Hippocampal formation (tissue), 2 donors: Measurements from ENCODE around the gene UBE2QL1.

Experiments used
- DNase-seq, 2 donors: peaks; one replicate each; lab custom pipeline; 2025; lab: John Stamatoyannopoulos, UW

The UBE2QL1 gene

DNA sequence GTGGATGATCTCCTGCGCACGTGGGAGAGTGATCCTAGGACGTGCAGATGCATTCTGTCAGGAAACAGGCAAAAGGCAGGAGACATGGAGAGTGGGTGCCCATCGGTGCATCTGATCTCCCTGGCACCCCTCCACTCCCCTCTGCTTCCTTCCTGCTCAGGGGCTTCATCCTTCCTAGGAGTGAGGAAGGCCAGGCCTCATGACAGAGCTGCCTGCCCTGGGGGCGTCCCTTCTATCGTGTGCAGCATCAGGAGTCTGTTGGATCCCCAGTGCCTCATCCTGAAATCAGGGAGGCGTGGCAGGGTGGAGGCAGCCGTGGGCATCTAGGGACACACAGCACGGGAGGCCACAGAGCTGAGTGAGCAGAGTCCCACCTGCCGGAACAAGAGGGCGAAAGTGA is 30.1 kb downstream of the UBE2QL1 start:
- no peak for DNase-seq

DNA sequence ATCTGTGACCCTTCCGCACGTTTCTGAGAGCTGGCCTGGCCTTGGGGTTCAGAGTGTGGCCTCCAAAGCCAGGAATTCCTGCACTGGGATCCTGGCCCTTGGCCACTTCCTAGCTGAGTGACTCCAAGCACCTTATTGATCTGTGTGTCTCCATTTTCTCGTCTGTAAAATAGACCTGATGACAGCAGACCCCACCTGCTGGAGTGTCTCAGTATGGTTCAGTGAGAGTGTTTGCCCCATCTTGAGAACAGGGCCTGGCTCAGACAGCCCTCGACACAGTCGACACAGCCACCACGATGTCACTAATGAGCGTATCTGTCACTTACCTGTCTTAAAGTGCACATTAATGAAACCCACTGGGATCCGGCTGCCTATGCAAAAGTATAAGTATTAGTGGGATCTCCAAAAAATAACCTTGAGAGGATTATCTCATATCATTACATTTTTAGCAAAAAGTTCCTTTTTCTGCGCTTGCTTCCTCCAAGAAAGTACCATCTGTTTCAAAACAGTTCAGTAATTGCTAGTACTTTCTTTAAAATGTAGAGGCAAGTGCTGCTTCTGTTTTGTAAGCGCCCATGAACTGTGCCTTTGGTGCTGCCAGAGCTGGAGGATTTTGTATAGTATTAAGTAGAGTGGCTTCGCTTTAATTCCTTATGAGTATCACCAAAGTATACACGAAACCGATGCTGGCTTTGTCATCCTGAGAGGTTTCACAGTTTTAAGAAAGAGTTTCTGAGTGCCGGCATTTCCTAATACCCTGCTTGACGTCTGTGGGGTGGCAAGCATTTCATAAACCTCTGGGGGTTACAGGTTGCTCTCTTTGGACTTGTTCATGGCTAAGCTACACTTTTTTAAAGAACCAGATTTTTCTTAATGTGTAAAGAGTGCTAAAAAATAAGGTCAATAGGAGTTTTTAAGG is 31.7 kb downstream of the UBE2QL1 start:
- peak in 1 of 2 donors; percentile 13 for DNase-seq

DNA sequence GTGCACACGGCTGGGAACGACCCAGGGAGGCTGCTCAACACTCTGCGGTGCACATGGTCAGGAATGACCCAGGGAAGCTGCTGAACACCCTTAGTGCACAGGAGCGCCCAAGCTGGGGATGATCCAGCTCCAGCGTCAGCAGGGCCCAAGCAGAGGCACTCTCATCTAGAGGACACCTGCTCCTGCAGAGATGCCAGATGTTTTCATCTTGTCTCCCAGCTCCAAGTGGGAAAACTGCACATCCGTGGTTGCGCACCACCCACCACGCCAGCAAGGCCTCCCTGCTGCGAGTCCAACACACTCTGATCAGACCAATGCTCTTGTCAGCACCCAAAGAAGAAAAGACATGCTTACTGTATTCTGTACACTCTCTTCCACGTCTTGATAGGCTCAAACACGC is 34.1 kb downstream of the UBE2QL1 start:
- DNase-seq = no peak

DNA sequence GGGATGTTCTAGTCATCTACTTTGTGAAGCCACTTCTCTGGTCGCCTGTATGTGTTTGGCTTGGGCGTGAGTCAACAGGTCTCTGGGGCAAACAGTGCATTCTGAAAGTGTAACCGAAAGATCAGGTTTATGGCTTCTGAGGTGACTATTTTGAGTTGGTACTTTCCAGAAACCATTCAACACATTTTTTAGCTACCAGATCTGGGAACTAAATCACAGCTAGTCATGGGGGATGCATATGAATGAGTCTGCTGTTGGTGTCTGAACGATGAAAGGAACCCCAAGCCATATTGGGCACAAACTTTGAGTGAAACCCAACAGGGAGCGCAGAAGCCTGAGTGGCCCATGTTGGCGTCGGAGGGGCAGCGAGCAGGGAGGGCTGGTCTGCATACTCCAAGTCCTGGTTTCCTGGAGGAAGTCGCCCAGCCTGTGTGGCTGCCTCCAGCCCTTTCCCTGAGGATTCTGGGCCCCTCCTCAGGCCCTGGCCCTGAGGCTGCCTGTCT is 35.3 kb downstream of the UBE2QL1 start:
- DNase-seq = no peak

DNA sequence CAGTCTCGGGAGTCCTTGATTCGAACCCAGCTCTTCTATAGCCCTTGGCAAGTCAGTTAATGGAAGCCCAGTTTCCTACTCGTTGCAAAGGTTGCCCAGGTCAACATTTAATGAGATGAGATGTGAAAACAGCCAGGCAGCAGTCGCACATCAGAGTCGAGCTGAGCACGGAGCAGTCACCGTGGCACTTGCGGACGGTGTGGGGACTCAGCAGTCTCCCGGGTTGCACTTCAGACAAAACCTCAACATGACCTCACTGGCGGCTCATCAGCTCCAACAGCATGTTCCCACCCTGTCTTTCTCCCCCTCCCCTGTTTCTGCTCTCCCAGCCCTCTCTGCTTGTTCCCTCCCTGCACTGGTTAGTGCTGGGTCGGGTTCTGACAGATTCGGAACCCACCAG is 35.8 kb downstream of the UBE2QL1 start:
- DNase-seq = no peak

DNA sequence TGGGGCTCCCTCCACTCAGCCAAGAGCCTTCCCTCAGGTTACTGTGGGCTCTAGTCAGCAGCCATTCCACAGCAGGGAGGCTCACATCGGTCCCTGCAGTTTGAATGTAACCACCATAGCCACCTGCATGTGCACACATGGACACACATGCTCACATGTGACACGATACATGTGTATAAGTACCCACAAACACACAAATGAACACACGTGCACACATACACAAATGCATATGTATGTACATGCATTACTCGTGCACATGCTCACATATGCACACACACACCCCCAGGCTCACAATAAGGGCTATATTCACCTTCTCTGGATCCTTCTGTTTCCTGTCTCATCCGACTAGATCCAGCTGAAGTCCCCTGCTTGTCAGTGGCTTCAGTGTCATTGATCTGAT is 36.2 kb downstream of the UBE2QL1 start:
- no peak for DNase-seq

DNA sequence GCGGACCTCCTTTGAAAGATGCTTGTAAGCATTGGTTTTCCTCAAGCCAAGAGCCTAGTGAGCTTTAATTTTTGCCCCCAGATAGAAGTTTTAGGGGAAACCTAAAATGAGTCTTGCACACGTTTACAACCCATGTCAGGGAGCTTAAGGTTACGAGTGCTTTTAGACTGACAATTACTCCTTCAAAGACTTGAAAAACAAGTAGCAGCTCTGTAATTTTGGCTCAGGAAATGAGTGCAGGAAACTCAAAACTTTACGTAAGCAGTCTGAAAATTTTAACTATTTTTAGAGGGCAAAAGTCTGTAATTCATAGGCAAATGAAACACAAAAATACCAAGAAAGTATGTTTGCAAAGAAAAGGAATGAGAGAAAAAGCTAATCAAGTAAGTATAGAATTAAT is 36.8 kb downstream of the UBE2QL1 start:
- DNase-seq = no peak

DNA sequence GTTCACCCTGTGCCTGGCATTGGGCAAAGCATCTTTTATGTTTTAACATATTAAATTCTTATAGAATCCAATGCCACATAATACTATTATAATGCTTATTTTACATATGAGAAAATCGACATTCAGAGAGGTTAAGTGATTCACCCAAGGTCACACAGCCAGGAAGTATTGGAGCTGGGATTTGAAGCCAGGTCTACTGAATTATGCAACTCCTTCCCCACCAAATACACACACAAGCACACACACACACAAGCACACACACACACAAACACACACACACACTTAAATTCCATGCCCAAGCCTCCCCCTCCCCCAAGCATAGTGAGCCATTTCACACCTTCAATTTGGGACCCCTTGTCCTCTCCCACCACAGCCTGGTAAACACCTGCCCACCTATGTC is 37.4 kb downstream of the UBE2QL1 start:
- no peak for DNase-seq

DNA sequence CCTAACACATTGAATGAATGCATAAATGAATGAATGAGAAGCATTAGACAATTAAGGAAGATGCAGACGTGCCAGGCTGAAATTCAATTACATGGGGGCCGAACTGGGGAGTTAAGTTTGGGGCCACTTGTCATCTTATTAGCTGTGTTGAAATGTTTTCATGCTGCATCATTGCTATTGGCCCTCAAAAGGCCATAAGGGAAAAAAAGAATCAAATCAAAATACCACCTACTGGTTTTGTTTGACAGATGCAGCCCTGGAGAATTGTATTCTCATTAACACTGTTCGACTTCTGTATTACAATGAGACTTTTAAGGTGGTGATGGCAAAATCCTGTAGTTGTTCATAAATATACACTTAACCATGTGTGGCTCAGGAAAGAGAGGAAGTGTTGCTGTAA is 38.4 kb downstream of the UBE2QL1 start:
- DNase-seq = no peak

DNA sequence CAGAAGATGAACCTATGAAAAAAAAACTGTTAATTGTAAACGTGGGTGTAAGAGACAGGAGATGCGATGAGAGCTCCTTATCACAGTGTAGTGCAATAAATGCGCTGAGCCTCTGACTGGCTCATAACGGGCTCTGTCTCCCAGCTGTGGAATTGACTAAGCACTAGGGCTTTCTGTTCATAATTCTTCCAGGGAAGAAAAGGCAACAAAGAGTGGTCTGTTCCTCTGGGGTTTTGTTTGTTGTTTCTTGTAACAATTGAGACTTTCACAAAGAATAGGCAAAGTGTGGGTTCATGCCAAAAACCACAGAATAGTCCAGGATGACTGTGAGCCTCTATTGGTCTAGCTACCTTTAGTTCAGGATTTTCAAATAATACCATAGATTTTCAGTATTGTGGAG is 39.4 kb downstream of the UBE2QL1 start:
- peak; percentile 20 to 92 for DNase-seq

DNA sequence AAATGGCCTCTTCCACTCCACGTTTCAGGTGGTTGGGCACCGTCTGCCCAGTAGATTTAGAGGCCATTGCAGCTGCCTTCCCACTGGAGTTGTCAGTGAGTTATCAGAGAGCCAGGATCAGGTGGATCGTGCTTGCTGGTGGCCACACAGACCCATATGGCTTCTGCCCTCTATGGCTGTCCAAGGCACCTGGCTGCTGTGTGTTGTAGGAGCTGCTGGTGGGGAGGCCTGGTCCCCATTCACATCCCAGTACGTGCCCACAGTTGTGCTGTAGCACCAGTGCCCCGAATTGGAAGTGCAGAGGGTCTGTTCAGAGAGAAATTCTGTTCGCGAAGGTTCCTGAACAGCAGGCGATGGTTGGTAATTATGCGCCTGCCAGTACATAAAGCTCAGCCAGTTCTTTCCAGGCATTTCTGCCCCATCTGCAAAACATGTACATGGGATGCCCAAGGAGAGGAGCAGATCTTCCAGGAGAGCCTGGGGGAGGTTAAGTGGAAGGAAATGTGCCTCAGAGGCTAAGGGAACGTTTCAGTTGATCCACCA is 41.1 kb downstream of the UBE2QL1 start:
- DNase-seq = no peak

DNA sequence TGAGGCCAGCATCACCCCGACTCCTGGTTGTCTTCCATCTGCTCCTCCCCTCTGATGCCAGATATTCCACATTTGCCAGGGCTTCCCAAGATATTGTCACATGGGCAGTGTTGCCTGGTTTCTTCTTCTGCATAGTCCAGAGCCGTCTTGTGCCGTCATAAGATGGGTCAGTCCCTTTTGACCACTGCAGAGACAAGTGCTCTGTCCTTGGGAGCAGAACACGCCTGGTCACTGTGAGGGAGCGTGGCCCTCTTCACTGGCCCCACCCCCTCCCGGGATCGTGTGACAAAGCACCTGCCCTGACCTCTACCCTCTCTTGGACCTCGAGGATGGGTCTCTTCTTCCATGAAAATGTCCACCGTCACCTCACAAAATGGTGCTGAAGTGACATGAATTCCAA is 41.6 kb downstream of the UBE2QL1 start:
- no peak for DNase-seq

DNA sequence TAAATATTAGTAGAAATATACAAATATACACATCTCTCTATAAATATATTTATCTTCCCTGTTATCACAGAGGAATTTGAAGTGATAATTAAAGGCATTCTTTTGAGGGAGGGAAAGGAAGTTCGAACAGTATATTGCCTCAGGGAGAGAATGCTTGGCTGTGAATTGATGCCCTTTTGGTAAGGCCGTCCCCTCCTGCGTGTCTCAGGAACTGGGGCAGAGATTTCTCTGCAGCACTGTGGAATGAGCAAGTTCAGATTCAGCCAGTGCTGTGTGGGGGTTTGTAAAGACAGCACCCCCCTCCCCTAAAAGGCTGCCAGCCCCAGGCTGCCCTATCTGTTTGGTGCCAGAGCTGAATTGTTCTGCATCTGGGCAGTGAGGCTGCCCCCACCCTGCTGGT is 42.0 kb downstream of the UBE2QL1 start:
- DNase-seq = no peak

DNA sequence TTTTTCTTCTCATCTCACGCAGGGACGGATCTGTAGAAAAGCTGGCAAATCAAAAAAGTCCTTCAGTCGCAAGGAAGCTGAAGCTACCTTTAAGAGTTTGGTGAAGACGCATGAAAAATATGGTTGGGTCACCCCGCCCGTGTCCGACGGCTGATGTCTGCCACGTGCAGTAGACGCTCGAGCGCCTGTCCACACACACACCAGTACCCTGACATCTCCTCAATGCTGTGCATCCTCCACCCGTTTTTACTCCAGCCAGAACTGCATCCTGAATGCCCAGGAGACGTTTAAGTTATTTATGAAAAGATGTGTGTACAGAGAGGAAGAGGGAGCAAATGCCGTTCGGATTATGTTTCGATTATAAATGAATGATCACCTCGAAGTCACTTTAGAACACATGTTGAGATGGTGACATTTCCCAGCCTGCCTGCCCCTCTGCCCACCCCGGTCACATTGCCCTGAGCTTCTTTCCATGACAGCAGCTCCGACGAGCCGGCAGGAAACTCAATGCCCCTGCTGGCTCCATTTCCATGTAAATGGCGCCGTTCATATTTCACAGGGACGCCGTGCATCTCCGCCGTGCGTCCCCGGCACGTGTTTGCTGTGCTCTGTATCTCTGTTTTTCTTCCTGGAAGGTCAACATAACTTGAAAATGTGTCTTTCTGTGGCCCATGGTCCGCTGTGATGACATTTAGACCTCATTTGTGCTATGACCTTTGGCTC is 42.7 kb downstream of the UBE2QL1 start:
- no peak for DNase-seq

DNA sequence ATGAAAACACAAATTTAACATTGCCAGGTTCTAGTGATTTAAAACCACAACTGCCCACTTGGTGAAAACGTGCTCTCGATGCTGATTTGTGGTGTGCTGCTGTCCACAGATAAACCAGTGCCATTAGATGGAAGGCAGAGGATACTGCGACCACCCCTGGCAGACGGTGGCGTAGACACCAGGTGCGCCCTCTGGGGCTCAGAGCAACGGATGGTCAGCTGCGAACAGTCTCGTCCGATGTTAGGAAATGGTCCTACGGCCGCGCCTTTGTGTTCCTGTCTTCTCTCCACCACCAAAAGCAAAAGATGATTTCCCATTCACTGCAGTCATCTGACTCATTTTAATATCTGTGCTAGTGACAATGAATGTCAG is 43.2 kb downstream of the UBE2QL1 start:
- DNase-seq = no peak

DNA sequence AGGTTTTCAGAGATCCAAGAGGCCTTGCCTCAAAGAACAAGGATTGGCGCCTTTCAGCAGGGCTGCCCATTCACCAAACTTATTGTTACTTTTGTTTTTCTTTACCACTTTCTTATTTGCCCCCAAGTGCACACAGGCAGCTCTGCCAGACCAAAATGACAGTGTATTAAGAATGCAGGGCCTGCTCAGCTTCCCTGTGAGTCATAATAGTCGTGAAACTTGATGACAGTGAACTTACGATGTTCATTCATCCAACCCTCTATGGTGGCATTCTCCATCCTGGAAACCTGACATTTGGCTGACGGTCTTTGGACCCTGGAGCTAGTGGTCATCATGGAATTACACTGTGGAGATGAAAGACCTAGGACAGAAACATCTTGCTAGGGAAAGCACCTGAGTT is 44.3 kb downstream of the UBE2QL1 start:
- no peak for DNase-seq

DNA sequence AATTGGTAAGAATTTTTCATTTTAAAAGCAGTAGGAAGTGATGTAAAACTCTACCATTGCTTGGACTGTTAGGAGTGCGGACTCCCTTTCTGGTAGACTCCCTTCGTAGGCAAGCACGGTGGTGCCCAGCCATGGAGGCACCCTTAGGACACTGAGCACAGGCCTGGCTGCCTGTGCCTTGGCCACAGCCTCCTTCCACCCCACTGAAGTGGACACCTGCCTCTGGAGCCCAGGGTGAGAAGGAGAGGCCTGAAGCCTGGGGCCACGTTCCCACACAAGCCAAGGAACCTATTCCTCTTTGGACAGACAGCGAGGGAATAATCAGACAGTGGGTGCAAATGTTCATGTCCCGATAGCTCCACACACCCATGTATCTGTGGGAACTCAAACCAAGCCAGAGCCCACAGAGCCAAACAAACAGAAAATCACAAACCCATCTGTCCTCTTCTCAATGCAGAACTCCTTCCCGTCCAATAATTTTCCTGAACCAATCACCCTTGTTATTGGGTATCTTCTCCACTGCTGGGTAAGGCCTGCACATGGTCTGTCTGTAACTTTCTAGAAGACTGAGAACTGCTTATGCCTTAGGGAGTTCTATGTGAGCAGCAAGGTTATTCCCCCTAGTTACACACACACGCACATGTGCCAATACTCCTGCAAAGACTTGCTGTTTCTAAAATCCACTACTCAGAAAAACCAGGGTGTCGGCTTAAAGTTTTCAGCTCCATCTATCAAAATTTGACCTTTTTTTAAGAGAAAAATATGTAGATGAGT is 45.2 kb downstream of the UBE2QL1 start:
- DNase-seq = no peak

DNA sequence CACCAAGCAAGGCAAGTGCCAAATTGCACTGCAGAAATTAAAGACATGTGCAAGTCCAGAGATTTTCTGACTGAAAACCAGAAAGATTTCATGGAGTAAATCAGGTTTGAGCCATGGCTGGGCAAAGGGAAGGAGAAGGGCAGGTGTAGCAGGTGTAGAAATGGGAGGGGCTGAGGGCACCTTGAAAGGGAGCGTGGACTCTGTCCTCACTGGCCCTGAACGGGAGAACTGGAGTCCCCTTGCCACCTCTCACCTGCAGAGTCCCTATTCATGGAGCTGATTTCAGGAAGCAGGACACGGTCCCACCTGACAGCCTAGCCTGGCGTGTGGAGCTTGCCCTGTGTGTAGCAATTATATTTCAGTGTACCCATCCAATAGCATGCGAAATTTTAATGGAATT is 46.3 kb downstream of the UBE2QL1 start:
- DNase-seq = no peak

DNA sequence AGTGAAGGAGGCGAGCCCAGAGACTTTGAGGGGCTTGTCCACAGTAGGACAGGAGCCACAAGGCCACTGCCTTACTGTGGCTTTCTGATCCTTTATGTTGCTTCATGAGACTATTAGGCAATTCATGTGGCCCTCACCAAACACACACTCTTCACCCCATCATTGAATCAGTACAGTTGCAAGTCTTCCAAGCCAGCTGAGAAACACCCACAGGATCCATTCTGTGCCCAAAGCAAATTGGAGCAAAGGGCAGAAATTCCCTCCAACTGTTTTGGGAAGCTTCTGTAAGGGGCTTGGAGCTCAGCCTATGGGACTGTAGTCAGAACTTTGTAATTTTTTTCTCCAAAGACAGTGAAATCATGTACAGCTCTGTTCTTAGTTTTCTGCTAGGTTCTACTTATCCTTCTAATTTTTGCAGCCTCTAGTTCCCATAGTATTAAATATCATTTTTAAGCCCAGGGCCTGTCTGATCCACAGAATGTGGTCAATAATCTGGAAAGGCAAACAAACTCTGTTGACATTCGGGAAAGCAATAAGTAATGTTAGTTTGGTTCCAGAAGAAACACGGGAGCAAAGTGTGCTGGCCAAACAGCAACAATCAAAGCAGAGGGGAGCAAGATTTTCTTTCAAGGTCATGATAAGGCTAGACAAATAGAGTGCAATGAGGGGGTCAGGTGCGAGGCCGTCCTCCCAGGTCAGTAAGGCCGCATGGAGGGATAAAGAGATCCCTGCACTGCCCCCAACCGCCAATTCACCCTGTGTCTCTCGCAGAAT is 47.0 kb downstream of the UBE2QL1 start:
- DNase-seq = no peak

DNA sequence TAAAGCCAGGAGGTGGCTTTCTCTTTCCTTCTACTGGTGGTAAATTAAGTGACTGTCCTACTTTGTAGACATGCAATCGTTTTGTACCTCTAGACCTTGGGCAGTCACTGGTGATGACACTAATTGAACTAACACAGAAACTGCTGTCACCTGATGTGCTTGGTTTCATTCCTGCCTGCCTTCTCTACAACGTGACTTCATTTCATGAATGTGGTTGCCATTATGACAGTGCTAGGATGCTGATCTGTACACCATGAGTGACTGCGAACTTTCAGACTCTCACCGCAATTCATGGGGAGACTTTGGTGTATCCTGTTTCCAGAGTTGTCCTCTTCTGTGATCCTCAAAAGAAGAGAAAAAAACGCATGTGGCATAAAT is 47.5 kb downstream of the UBE2QL1 start:
- no peak for DNase-seq

DNA sequence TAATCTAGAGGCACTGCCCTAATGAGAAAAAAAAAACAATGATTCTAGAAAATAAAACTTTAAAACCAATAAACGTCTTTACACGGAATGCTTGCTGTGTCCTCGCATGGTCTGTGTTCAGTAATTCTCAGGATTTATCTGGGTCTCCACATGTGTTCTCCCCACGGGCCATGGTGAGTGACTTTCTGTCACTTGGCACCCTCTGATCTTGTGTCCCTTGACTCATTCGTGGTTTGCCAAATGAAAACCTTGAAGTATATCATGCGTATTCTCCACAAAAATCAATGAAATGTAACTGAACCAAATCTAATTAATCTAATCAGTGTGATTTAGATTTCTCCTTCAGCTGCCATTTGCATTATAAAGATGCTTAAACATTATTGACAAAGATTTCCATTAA is 48.0 kb downstream of the UBE2QL1 start:
- DNase-seq = no peak
